Astrocyte (in vitro differentiated cells and primary cell): Measurements from ENCODE around the gene DPP4. TPM values are rescaled to one million over a fixed set of nuclear protein-coding genes. Genes with fewer than 3 reads are reported as not detected.

Experiments
- DNase-seq: peaks from one replicate; pipeline ENCODE4 v3.0.0-alpha.2; 2010; ENCODE audit warnings: low read depth
- FAIRE-seq: peaks from 2 replicates; lab custom pipeline; 2011; peaks lifted over from hg19 to GRCh38; lab: Jason Lieb, UNC
- H2AFZ ChIP-seq: 2 replicates; pipeline ENCODE4 v1.6.0; 2012; ENCODE audit warnings: low read depth, low read length, inconsistent platforms
- H3K27ac ChIP-seq: 2 replicates; pipeline ENCODE4 v1.5.1; 2011; ENCODE audit warnings: low read depth, low read length, inconsistent platforms
- H3K27me3 ChIP-seq: 2 replicates; pipeline ENCODE4 v1.6.0; 2011; ENCODE audit warnings: low read length, inconsistent platforms; ENCODE audit not compliant: insufficient read depth
- H3K36me3 ChIP-seq: 2 replicates; pipeline ENCODE4 v1.5.1; 2011; ENCODE audit warnings: low read length, inconsistent platforms; ENCODE audit not compliant: insufficient read depth
- H3K4me1 ChIP-seq: 2 replicates; pipeline ENCODE4 v1.5.1; 2011; ENCODE audit warnings: low read length, inconsistent platforms; ENCODE audit not compliant: insufficient read depth
- H3K4me2 ChIP-seq: 2 replicates; pipeline ENCODE4 v1.6.0; 2012; ENCODE audit warnings: low read length, inconsistent platforms
- H3K4me3 ChIP-seq: 2 replicates; pipeline ENCODE4 v1.5.1; 2011; ENCODE audit warnings: low read depth, mild to moderate bottlenecking, low read length, inconsistent platforms; ENCODE audit not compliant: insufficient read depth
- H3K79me2 ChIP-seq: 2 replicates; pipeline ENCODE4 v1.6.0; 2012; ENCODE audit warnings: mild to moderate bottlenecking, low read length, inconsistent platforms; ENCODE audit not compliant: insufficient read depth
- H3K9ac ChIP-seq: 2 replicates; pipeline ENCODE4 v1.6.0; 2012; ENCODE audit warnings: mild to moderate bottlenecking, low read length, inconsistent platforms
- H3K9me3 ChIP-seq: 2 replicates; pipeline ENCODE4 v1.5.1; 2012; ENCODE audit warnings: low read depth, mild to moderate bottlenecking, low read length, inconsistent platforms; ENCODE audit not compliant: insufficient read depth
- H4K20me1 ChIP-seq: 2 replicates; pipeline ENCODE4 v1.6.0; 2012; ENCODE audit warnings: low read length, inconsistent platforms; ENCODE audit not compliant: insufficient read depth
- H3K27ac Mint-ChIP-seq: one replicate; pipeline ENCODE4 v1.8.0; 2021; ENCODE audit warnings: mild to moderate bottlenecking, mixed read lengths; ENCODE audit not compliant: unreplicated experiment
- H3K27me3 Mint-ChIP-seq: one replicate; pipeline ENCODE4 v1.8.0; 2021; ENCODE audit warnings: low read depth, mixed read lengths; ENCODE audit not compliant: unreplicated experiment
- H3K36me3 Mint-ChIP-seq: one replicate; pipeline ENCODE4 v1.8.0; 2021; ENCODE audit warnings: low read depth, mixed read lengths; ENCODE audit not compliant: unreplicated experiment
- H3K4me1 Mint-ChIP-seq: one replicate; pipeline ENCODE4 v1.8.0; 2021; ENCODE audit warnings: low read depth, mixed read lengths; ENCODE audit not compliant: unreplicated experiment
- H3K4me3 Mint-ChIP-seq: one replicate; pipeline ENCODE4 v1.8.0; 2021; ENCODE audit warnings: mild to moderate bottlenecking, moderate library complexity, mixed read lengths; ENCODE audit not compliant: unreplicated experiment
- H3K9me3 Mint-ChIP-seq: one replicate; pipeline ENCODE4 v1.8.0; 2021; ENCODE audit warnings: mild to moderate bottlenecking, mixed read lengths; ENCODE audit not compliant: unreplicated experiment
- CTCF ChIP-seq: IDR thresholded peaks from 2 replicates; pipeline ENCODE4 v1.5.1; 2011; ENCODE audit warnings: low read depth, mild to moderate bottlenecking, inconsistent platforms, low read length, moderate library complexity; ENCODE audit not compliant: insufficient read depth
- EZH2 ChIP-seq: IDR thresholded peaks from 2 replicates; pipeline ENCODE4 v1.6.1; 2012; ENCODE audit warnings: mild to moderate bottlenecking, low read length, inconsistent platforms; ENCODE audit not compliant: insufficient read depth
- total RNA-seq: library from RNA; stranded (reverse); gene quantifications from 2 replicates; pipeline ENCODE4 v1.2.1, GENCODE V29; 2021

DPP4 gene
- total RNA-seq, 1 donor from 2014 or later, result 5.3 TPM

- no peaks in the 10 kb centered on the region for H3K36me3 Mint-ChIP-seq
Observed at GRCh38 chr2:162012565-162013058, 61.4 kb downstream of the DPP4 start.

GRCh38 chr2:162011706-162012564, 62.1 kb downstream of the DPP4 start:
- no peak overlapping the region for H3K27ac ChIP-seq
- FAIRE-seq, result no peak

More at GRCh38 chr2:162012565-162013058, 61.4 kb downstream of the DPP4 start:
- Mint-ChIP-seq H3K27ac (no peak overlapping the region), H3K4me3 (no peak overlapping the region), H3K4me1 (no peaks in the 10 kb centered on the region), H3K27me3 (no peaks in the 10 kb centered on the region), H3K9me3 (no peaks in the 10 kb centered on the region)
- TF ChIP-seq EZH2, result no peak
- no peak for TF ChIP-seq CTCF
- Histone ChIP-seq H3K9me3 (no peaks in the 10 kb centered on the region), H3K4me1 (no peaks in the 10 kb centered on the region), H4K20me1 (no peaks in the 10 kb centered on the region), H3K27ac (no peak overlapping the region), H3K9ac (no peak overlapping the region), H3K27me3 (no peaks in the 10 kb centered on the region), H3K79me2 (no peaks in the 10 kb centered on the region), H3K4me2 (no peak overlapping the region), H2AFZ (no peak overlapping the region), H3K4me3 (no peak overlapping the region), H3K36me3 (no peaks in the 10 kb centered on the region)
- DNase-seq (no peak), FAIRE-seq (no peak)

More at GRCh38 chr2:162011706-162012564, 62.1 kb downstream of the DPP4 start:
- no peak overlapping the region for H3K27ac Mint-ChIP-seq
- no peaks in the 10 kb centered on the region for H3K4me1 ChIP-seq
- no peak for DNase-seq
- no peaks in the 10 kb centered on the region for H3K27me3 ChIP-seq
- no peaks in the 10 kb centered on the region for H4K20me1 ChIP-seq
- H3K79me2 ChIP-seq, result no peaks in the 10 kb centered on the region
- H3K4me2 ChIP-seq, result no peak overlapping the region
- no peaks in the 10 kb centered on the region for H3K9me3 Mint-ChIP-seq
- no peak overlapping the region for H3K9ac ChIP-seq
- H3K36me3 Mint-ChIP-seq, result no peaks in the 10 kb centered on the region
- no peaks in the 10 kb centered on the region for H3K27me3 Mint-ChIP-seq
- no peak overlapping the region for H3K4me3 Mint-ChIP-seq
- H2AFZ ChIP-seq, result no peak overlapping the region
- no peaks in the 10 kb centered on the region for H3K36me3 ChIP-seq
- TF ChIP-seq EZH2 (no peak), CTCF (no peak)
- H3K9me3 ChIP-seq, result no peaks in the 10 kb centered on the region
- H3K4me1 Mint-ChIP-seq, result no peaks in the 10 kb centered on the region
- no peak overlapping the region for H3K4me3 ChIP-seq
